OCI-LY3 (cell line): ENCODE results near the gene FFAR1.

ENCODE experiments used
- H2AFZ ChIP-seq: fragments of 200-600, 300-600 bp; shearing (Covaris generic); 2 replicates; pipeline ENCODE4 v1.6.0; 2014; ENCODE audit warnings: antibody characterized with exemption, low read depth, low read length
- H3K27ac ChIP-seq: fragments of 200-600, 300-600 bp; sonication (generic); 2 replicates; pipeline ENCODE4 v1.5.1; 2014; ENCODE audit warnings: mild to moderate bottlenecking, low read length, moderate library complexity, mixed read lengths
- H3K27me3 ChIP-seq: fragments of 200-600, 300-600 bp; sonication (generic); 2 replicates; pipeline ENCODE4 v1.6.1; 2014; ENCODE audit warnings: low read depth, low read length, mixed read lengths
- H3K36me3 ChIP-seq: fragments of 200-600, 300-600 bp; sonication (generic); replicated peaks from 2 replicates; pipeline ENCODE3; 2014; ENCODE audit warnings: low read depth, low read length, mixed read lengths
- H3K4me1 ChIP-seq: fragments of 300-600, 200-600 bp; sonication (generic); 2 replicates; pipeline ENCODE4 v1.6.1; 2014; ENCODE audit warnings: low read length, mixed read lengths
- H3K4me2 ChIP-seq: fragments of 200-600, 300-600 bp; sonication (generic); 2 replicates; pipeline ENCODE4 v1.6.1; 2014; ENCODE audit warnings: low read length, mixed read lengths
- H3K4me3 ChIP-seq: fragments of 300-600, 200-600 bp; sonication (generic); 2 replicates; pipeline ENCODE4 v1.5.1; 2014; ENCODE audit warnings: antibody characterized with exemption, mild to moderate bottlenecking, low read length, moderate library complexity
- H3K79me2 ChIP-seq: fragments of 300-600, 200-600 bp; shearing (Covaris generic); 2 replicates; pipeline ENCODE4 v1.6.1; 2014; ENCODE audit warnings: mild to moderate bottlenecking, low read length, mixed read lengths
- H3K9ac ChIP-seq: fragments of 300-600, 200-600 bp; shearing (Covaris generic); 2 replicates; pipeline ENCODE4 v1.6.0; 2014; ENCODE audit warnings: mild to moderate bottlenecking, low read length, moderate library complexity
- H3K9me3 ChIP-seq: fragments of 200-600, 300-600 bp; shearing (Covaris generic); 2 replicates; pipeline ENCODE4 v1.6.1; 2014; ENCODE audit warnings: low read length, mixed read lengths; ENCODE audit not compliant: insufficient read depth
- H4K20me1 ChIP-seq: fragments of 200-600, 300-600 bp; sonication (generic); 2 replicates; pipeline ENCODE4 v1.6.1; 2016; ENCODE audit warnings: low read length, mixed read lengths; ENCODE audit not compliant: insufficient read depth
- CTCF ChIP-seq: fragments of 200-600, 300-600 bp; sonication (generic); IDR thresholded peaks from 2 replicates; pipeline ENCODE4 v1.5.1; 2014; ENCODE audit warnings: antibody characterized with exemption, low read length, low read depth
- EZH2phosphoT487 ChIP-seq: fragments of 200-600 bp; shearing (Covaris generic); IDR thresholded peaks from 2 replicates; pipeline ENCODE4 v1.6.1; 2018; ENCODE audit warnings: antibody characterized with exemption, mixed run types, low read depth

Gene FFAR1

GRCh38 chr19:35315883-35316282 is 31.8 kb upstream of the FFAR1 start:
- no peaks in the 10 kb centered on the region for H3K79me2 ChIP-seq
- no peak overlapping the region for H2AFZ ChIP-seq
- peaks cover 34% of the 10 kb centered on the region for H3K4me1 ChIP-seq
- 0 out of 2 replicates have a peak, but pooled peaks cover 5% of the 10 kb centered on the region for H3K27me3 ChIP-seq
- no peaks in the 10 kb centered on the region for H3K36me3 ChIP-seq
- H4K20me1 ChIP-seq, result no peaks in the 10 kb centered on the region
- H3K27ac ChIP-seq, result no peak overlapping the region
- TF ChIP-seq CTCF (no peak), EZH2phosphoT487 (no peak)
- no peaks in the 10 kb centered on the region for H3K9me3 ChIP-seq
- no peak overlapping the region for H3K9ac ChIP-seq
- no peak overlapping the region for H3K4me3 ChIP-seq
- no peak overlapping the region for H3K4me2 ChIP-seq

GRCh38 chr19:35316560-35316959 is 31.1 kb upstream of the FFAR1 start:
- H3K27ac ChIP-seq, result no peak overlapping the region
- no peaks in the 10 kb centered on the region for H3K36me3 ChIP-seq
- no peak overlapping the region for H3K9ac ChIP-seq
- H3K4me1 ChIP-seq, result peaks cover 35% of the 10 kb centered on the region
- TF ChIP-seq EZH2phosphoT487 (no peak), CTCF (no peak)
- H3K79me2 ChIP-seq, result no peaks in the 10 kb centered on the region
- no peaks in the 10 kb centered on the region for H4K20me1 ChIP-seq
- H3K9me3 ChIP-seq, result no peaks in the 10 kb centered on the region
- H2AFZ ChIP-seq, result no peak overlapping the region
- H3K4me3 ChIP-seq, result no peak overlapping the region
- peaks cover 8% of the 10 kb centered on the region; the same call in 1 of the 2 replicates for H3K27me3 ChIP-seq
- H3K4me2 ChIP-seq, result no peak overlapping the region

- Histone ChIP-seq H3K27ac (no peak overlapping the region), H3K9me3 (peaks cover 6% of the 10 kb centered on the region; the same call in 1 of the 2 replicates), H3K4me2 (no peak overlapping the region), H3K9ac (no peak overlapping the region), H3K79me2 (no peaks in the 10 kb centered on the region), H3K36me3 (no peaks in the 10 kb centered on the region), H3K4me3 (no peak overlapping the region), H2AFZ (no peak overlapping the region), H3K27me3 (peaks cover 15% of the 10 kb centered on the region; the same call in 1 of the 2 replicates), H4K20me1 (no peaks in the 10 kb centered on the region), H3K4me1 (peaks cover 31% of the 10 kb centered on the region)
- TF ChIP-seq EZH2phosphoT487, result no peak
- no peak for TF ChIP-seq CTCF
These were observed 30.1 kb upstream of the FFAR1 start for GRCh38 chr19:35317464-35318043.

DNA sequence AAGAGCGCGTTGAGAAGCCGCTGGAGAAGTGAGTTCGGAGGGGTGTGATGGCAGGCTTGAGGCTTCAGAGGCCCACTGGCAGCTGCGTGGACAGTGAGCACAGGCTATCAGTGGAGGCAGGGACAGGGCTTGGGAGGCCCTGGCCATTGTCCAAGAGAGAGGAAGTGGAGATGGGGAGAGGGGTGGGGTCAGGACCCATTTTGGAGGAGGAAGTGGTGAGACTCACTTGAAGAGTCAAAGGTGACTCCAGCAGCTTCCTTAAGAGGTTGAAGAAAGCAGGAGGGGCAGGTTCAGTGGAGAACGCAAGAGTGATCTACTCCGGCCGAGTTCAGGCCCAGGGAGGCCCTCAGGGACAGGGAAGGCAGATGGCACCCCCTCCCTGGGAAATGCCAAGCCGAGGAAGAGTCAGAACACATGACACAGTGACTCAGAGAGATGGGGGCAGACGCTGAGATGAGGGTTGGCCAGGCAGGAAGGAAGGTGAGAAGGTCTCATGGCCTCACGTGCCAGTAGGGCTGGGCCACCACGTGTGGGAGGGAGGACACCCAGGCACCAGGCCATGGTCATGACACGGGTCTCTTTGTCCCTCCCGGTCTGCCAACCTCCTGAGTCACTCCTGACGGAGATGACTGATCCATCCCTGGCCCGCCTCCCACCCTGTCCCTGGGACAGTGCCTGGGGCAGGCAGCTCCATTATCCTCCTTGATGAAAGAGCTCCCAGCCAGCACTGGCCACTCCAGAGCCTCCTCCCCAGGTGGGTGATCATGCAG is 28.8 kb upstream of the FFAR1 start:
- Histone ChIP-seq H3K9ac (no peak overlapping the region), H3K36me3 (no peaks in the 10 kb centered on the region), H3K4me1 (peaks cover 27% of the 10 kb centered on the region), H3K4me2 (no peak overlapping the region), H3K27me3 (peaks cover 16% of the 10 kb centered on the region; the same call in 1 of the 2 replicates), H3K9me3 (peaks cover 6% of the 10 kb centered on the region; the same call in 1 of the 2 replicates), H2AFZ (no peak overlapping the region), H3K79me2 (no peaks in the 10 kb centered on the region), H3K4me3 (no peak overlapping the region), H4K20me1 (no peaks in the 10 kb centered on the region), H3K27ac (no peak overlapping the region)
- TF ChIP-seq CTCF, result no peak
- no peak for TF ChIP-seq EZH2phosphoT487
